ACC112 (cell line): ENCODE results near the gene WDR27.
"Not testable (repeated sequence)": the region's sequence is repeated elsewhere in the genome, so short reads cannot be mapped to it uniquely, and the experiment has no call there.

Experiments
- H2AFZ ChIP-seq: fragments of 200-600 bp; sonication (generic); one replicate; pipeline ENCODE4 v1.6.0; 2017; ENCODE audit warnings: antibody characterized with exemption, low read length; ENCODE audit not compliant: unreplicated experiment
- H3K27ac ChIP-seq: fragments of 200-600 bp; sonication (generic); 2 replicates; pipeline ENCODE4 v1.5.1; 2014; ENCODE audit warnings: low read depth, mild to moderate bottlenecking, antibody characterized with exemption, low read length, moderate library complexity
- H3K27me3 ChIP-seq: fragments of 200-600 bp; sonication (generic); 2 replicates; pipeline ENCODE4 v1.6.1; 2014; ENCODE audit warnings: mild to moderate bottlenecking, antibody characterized with exemption, low read length, moderate library complexity, mixed read lengths; ENCODE audit not compliant: insufficient read depth
- H3K36me3 ChIP-seq: fragments of 200-600 bp; sonication (generic); 2 replicates; pipeline ENCODE4 v1.6.1; 2016; ENCODE audit warnings: mild to moderate bottlenecking, antibody characterized with exemption, low read length, moderate library complexity, mixed read lengths; ENCODE audit not compliant: insufficient read depth
- H3K4me1 ChIP-seq: fragments of 200-600 bp; sonication (generic); one replicate; pipeline ENCODE4 v1.6.1; 2016; ENCODE audit warnings: low read length, mixed read lengths; ENCODE audit not compliant: insufficient read depth, unreplicated experiment, control insufficient read depth
- H3K4me3 ChIP-seq: fragments of 200-600 bp; sonication (generic); 2 replicates; pipeline ENCODE4 v1.5.1; 2014; ENCODE audit warnings: mild to moderate bottlenecking, low read depth, low read length
- H3K79me2 ChIP-seq: fragments of 200-600 bp; sonication (generic); one replicate; pipeline ENCODE4 v1.6.0; 2016; ENCODE audit warnings: low read length; ENCODE audit not compliant: control insufficient read depth, unreplicated experiment, insufficient read depth

WDR27 gene

DNA sequence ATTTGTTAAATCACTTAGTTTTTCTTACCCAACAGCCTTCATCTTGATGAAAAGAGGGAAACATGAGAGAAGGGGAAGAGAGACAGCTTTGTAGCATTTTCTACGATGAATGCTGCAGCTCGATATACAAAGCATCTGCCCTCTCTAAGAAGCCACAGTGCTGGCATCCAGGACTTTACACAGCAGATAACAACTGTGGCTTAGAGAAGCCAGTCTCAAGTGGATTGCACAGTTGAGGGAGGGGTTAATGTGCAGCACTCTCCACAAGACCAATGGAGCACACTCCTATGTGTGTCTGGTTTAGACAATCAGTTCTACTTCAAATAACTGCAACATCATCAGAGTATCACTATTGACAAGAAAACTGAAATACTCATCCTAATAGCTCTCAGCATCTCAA, 5.9 kb upstream of the WDR27 start:
- Histone ChIP-seq H3K79me2 (peaks cover 17% of the 10 kb centered on the region), H3K4me3 (no peak overlapping the region), H3K27me3 (no peaks in the 10 kb centered on the region), H3K36me3 (peaks cover 14% of the 10 kb centered on the region), H3K27ac (no peak overlapping the region), H3K4me1 (peaks cover 15% of the 10 kb centered on the region), H2AFZ (no peak overlapping the region)

DNA sequence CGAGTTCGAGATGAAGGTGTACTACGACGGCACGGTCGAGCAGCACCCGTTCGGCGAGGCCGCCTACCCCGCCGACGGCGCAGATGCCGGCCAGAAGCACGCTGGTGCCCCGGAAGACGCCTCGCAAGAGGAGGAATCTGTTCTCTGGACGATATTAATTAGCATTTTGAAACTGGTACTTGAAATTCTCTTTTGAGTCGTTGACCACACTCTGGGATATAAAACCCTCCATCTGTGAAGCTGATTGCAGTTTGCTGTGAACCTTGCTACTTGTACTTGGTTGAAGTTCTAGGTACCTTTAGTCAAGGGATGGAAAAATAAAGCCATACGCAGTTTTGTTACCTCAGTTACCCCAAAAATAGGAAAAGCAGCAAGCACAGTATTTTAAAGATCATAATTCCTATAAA, 1.0 kb upstream of the WDR27 start:
- Histone ChIP-seq H3K27ac (peak overlapping the region; percentile 69; the same call in 1 of the 2 replicates), H3K4me3 (peak overlapping the region; percentile 96), H3K27me3 (no peaks in the 10 kb centered on the region), H3K79me2 (peaks cover 40% of the 10 kb centered on the region), H3K36me3 (peaks cover 5% of the 10 kb centered on the region), H3K4me1 (peaks cover 29% of the 10 kb centered on the region), H2AFZ (peak overlapping the region; percentile 63)

DNA sequence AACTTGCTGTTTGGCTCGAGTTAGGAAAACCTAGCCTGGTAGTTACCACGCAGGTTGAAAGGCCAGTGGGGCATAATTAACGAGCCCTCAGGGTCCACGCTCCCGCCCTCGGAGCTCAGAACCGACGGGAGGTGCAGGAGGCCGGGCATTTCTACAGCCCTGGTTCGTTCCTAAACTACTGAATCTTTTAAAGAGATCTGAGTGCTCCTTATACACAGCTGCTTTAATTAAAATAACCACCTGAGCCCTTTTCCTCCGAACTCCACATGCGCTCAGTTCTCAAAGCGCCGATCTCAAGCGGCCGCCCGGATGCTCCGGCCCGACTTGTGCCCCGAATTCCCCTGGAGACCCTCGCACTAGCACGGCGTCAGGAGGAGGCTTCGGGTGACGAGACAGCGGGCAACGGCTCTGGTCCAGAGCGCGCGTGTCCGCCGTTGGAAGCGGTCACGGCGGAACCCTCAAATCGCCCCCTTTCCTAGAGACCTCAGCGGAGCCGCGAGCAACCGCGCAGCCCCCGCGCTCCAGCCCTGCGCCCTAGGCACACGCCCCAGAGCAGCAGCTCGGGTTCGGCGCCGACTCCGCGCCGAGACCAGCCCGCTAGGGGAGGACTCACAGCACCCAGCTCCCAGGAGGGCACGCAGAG, 397 bp downstream of the WDR27 start:
- no peaks in the 10 kb centered on the region for H3K27me3 ChIP-seq
- peak overlapping the region; percentile 59 for H3K27ac ChIP-seq
- H2AFZ ChIP-seq: peak overlapping the region; percentile 93
- H3K79me2 ChIP-seq: peaks cover 44% of the 10 kb centered on the region
- peaks cover 5% of the 10 kb centered on the region for H3K36me3 ChIP-seq
- peaks cover 33% of the 10 kb centered on the region for H3K4me1 ChIP-seq
- peak overlapping the region; percentile 96 for H3K4me3 ChIP-seq

DNA sequence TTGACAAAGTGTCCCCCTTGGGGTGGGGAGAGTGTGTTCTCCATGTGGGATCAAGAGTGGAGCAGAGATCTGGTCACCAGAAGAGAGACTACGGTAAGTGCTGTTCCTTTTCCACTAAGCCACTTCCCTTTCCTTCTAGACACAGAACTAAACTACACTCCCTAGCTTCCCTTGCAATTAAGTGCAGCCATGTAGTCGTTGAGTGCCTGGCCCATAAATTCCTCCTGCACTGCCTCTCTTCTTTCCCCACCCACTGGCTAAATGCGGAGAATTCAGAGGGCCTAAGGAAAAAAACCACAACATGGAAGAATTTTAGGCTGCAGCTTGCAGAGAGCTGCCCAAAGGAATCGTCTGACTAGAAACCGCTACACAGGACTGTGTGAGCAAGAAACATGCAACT, 1.5 kb downstream of the WDR27 start:
- peaks cover 8% of the 10 kb centered on the region for H3K36me3 ChIP-seq
- peaks cover 52% of the 10 kb centered on the region for H3K79me2 ChIP-seq
- no peak overlapping the region for H2AFZ ChIP-seq
- H3K4me1 ChIP-seq: peaks cover 33% of the 10 kb centered on the region
- no peak overlapping the region for H3K27ac ChIP-seq
- no peaks in the 10 kb centered on the region for H3K27me3 ChIP-seq
- H3K4me3 ChIP-seq: peak overlapping the region; percentile 96

DNA sequence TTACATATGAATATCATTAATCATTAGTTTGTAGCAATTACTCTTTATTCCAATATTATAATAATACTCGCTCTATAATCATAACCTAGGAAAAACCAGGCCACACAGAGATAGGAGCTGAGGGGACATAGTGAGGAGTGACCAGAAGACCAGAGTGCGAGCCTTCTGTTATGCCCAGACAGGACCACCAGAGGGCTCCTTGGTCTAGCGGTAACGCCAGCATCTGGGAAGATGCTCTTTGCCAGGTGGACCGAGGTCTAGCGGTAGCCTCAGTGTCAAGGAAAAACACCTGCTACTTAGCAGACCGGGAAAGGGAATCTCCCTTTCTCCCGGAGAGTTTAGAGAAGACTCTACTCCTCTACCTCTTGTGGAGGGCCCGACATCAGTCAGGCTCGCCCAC, 4.7 kb downstream of the WDR27 start:
- not testable (repeated sequence) for H3K27me3 ChIP-seq, H3K4me3 ChIP-seq, H2AFZ ChIP-seq, H3K36me3 ChIP-seq, H3K27ac ChIP-seq
- H3K4me1 ChIP-seq: peaks cover 18% of the 10 kb centered on the region
- peaks cover 31% of the 10 kb centered on the region for H3K79me2 ChIP-seq

DNA sequence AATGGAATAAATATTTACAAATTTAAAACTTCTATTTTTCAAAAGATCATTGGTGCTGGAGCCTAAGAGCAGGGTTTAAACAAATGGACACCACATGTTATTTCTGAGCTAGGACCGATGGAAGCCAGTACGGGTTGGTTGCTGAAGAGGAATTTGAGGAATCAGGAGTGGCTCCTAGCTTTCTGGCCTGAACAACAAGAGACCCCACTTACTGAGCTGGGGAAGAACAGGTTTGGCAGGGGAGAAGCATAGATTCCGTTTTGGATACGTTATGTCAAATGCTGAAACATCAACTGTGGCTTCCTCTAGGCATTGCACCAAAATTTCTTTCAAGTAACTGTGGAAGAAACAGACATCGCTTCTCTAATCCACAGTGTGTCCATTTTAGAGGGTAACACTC, 6.7 kb downstream of the WDR27 start:
- Histone ChIP-seq H3K36me3 (peaks cover 6% of the 10 kb centered on the region), H3K4me1 (peaks cover 12% of the 10 kb centered on the region), H3K79me2 (peaks cover 19% of the 10 kb centered on the region), H3K4me3 (no peak overlapping the region), H3K27ac (no peak overlapping the region), H2AFZ (no peak overlapping the region), H3K27me3 (no peaks in the 10 kb centered on the region)

DNA sequence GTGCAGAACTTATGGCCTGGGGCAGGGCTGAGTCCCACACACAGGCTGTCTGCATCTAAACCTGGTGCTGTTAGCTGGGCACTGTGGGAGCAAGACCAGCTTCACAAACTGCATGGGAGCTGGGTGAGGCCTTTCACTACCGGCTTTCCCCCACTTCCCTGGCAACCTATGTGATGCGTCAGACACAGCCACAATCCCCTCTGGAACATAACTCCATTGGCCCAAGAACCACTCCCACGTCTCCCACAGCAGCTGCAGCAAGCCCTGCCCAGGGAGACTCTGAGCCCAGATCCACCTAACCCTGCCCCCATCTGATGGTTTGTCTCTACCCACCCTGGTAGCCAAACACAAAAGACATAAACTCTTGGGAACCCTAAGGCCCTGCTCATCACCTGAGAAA, 9.3 kb downstream of the WDR27 start:
- peaks cover 6% of the 10 kb centered on the region for H3K4me1 ChIP-seq
- H3K27ac ChIP-seq: no peak overlapping the region
- peaks cover 14% of the 10 kb centered on the region for H3K36me3 ChIP-seq
- peaks cover 15% of the 10 kb centered on the region for H3K79me2 ChIP-seq
- H3K4me3 ChIP-seq: no peak overlapping the region
- H2AFZ ChIP-seq: no peak overlapping the region
- H3K27me3 ChIP-seq: no peaks in the 10 kb centered on the region

DNA sequence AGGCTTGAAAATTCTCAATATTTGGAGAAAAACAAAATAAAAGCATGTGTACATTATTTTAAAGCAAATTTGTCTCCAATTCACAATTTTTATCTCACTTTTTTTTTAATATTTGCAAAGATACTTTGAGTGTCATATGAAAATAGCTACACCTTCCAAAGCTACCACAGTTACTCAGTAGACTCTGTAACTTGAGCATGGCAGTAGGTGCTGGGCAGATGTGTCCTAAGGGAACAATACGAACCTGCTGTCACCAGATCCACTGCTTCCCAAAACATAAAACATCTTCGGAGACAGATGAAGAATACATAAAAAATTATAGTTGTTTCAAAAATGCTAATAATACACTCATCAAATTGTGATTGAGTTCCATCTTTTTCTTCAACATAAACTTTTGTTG, 10.6 kb downstream of the WDR27 start:
- H3K27me3 ChIP-seq: no peaks in the 10 kb centered on the region
- no peak overlapping the region for H3K27ac ChIP-seq
- H3K79me2 ChIP-seq: peaks cover 9% of the 10 kb centered on the region
- H2AFZ ChIP-seq: no peak overlapping the region
- no peak overlapping the region for H3K4me3 ChIP-seq
- H3K36me3 ChIP-seq: peaks cover 25% of the 10 kb centered on the region
- H3K4me1 ChIP-seq: peaks cover 5% of the 10 kb centered on the region

DNA sequence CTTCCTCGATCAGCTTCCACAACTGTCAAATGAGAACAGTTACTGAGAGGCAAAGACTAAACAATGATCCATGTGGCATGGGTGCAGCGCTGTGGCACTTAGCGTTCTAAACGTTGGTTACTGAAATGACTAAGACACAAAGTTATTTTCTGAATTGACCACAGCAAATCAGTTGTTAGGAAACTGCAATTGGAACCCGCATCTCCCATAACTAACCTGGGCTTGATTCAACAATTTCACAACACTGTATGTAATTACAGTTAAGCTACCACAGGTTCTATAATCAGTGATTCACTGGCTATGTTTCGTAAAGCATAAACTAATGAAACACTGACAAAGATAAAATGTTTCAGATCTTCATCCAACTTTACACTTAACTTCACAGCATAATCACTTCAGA, 12.5 kb downstream of the WDR27 start:
- H3K36me3 ChIP-seq: peaks cover 37% of the 10 kb centered on the region
- peak overlapping the region; percentile 40 for H3K27ac ChIP-seq
- H2AFZ ChIP-seq: no peak overlapping the region
- H3K4me1 ChIP-seq: peaks cover 5% of the 10 kb centered on the region
- H3K4me3 ChIP-seq: no peak overlapping the region
- H3K79me2 ChIP-seq: peaks cover 6% of the 10 kb centered on the region
- no peaks in the 10 kb centered on the region for H3K27me3 ChIP-seq

DNA sequence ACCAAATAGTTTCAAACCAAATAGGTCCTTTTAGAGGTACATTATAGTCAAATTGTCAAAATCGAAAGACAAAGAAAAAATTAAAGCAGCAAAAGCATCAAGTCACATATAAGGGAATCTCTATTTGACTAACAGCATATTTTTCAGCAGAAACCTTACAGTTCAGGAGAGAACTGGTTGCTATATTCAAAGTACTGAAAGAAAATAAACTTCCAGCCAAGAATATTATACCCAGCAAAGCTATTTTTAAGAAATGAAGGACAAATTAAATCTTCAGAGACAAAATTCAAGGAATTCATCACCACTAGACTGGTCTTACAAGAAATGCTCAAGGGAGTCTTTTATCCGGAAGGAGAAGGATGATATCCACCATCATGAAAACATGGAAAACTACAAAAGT, 16.0 kb downstream of the WDR27 start:
- H3K79me2 ChIP-seq: peaks cover 14% of the 10 kb centered on the region
- peaks cover 55% of the 10 kb centered on the region for H3K36me3 ChIP-seq
- H3K4me1 ChIP-seq: peaks cover 5% of the 10 kb centered on the region
- no peak overlapping the region for H2AFZ ChIP-seq
- no peak overlapping the region for H3K4me3 ChIP-seq
- H3K27ac ChIP-seq: no peak overlapping the region
- no peaks in the 10 kb centered on the region for H3K27me3 ChIP-seq

DNA sequence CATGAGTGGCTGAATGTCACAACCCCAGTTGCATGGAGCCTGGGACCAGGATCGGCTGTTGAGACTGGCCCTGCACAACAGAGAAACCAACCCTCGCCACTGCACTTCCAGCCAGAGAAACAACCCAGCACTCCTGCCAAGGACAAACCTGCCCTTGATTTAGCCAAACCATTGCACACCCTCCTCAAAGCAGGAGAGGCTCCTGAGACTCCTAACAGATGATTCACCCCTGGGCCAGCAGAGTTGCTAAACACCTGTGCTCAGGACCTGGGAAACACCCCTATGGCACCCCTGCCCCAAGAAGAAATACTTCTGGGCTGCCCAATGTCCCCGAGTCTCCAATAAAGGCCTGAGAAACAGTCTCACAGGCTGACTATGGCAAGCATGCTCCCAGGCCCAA, 17.8 kb downstream of the WDR27 start:
- Histone ChIP-seq H2AFZ (no peak overlapping the region), H3K36me3 (peaks cover 59% of the 10 kb centered on the region), H3K4me3 (no peak overlapping the region), H3K4me1 (no peaks in the 10 kb centered on the region), H3K27ac (no peak overlapping the region), H3K27me3 (no peaks in the 10 kb centered on the region), H3K79me2 (peaks cover 14% of the 10 kb centered on the region)
